DOHH2 (cell line): ENCODE data around the gene NEURL1.

Source experiments
- EZH2phosphoT487 ChIP-seq: fragments of 200-600 bp; sonication (generic); IDR thresholded peaks from 2 replicates; pipeline ENCODE4 v1.6.1; 2017; ENCODE audit warnings: borderline replicate concordance, mild to moderate bottlenecking, antibody characterized with exemption, low read length, moderate library complexity, mixed read lengths
- TF ChIP-seq, protein P1 (sequence below): fragments of 200-600 bp; sonication (generic); IDR thresholded peaks from one replicate; pipeline ENCODE4 v1.5.1; 2014; ENCODE audit warnings: antibody characterized with exemption, mild to moderate bottlenecking, low read depth, low read length; ENCODE audit not compliant: poor library complexity, severe bottlenecking

DNA sequence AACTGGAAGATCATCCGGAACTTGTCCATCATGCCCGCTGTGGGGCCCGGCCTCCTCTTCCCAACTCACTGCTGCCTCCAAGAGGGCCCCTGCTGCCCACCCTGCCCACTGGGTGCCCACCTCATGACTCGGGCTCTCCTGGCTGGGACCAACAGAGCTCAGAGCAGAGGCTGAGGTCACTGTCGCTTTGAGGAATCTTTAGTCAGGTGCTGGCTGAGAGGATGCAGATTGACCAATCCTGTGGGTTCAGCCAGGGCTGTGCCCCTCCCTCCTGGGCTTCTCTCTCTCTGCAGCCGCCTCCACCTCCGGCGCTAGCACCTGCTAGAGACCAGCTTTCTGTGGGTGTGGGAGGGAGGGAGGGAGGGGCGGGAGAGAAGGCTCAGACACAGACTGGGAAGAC, 34.8 kb upstream of the NEURL1 start, which contains the start of gene CALHM1:
- TF ChIP-seq, protein P1, sequence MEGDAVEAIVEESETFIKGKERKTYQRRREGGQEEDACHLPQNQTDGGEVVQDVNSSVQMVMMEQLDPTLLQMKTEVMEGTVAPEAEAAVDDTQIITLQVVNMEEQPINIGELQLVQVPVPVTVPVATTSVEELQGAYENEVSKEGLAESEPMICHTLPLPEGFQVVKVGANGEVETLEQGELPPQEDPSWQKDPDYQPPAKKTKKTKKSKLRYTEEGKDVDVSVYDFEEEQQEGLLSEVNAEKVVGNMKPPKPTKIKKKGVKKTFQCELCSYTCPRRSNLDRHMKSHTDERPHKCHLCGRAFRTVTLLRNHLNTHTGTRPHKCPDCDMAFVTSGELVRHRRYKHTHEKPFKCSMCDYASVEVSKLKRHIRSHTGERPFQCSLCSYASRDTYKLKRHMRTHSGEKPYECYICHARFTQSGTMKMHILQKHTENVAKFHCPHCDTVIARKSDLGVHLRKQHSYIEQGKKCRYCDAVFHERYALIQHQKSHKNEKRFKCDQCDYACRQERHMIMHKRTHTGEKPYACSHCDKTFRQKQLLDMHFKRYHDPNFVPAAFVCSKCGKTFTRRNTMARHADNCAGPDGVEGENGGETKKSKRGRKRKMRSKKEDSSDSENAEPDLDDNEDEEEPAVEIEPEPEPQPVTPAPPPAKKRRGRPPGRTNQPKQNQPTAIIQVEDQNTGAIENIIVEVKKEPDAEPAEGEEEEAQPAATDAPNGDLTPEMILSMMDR: no peak
- TF ChIP-seq EZH2phosphoT487: no peak
